Measurements from ENCODE around the gene BLM. TPM values are rescaled to one million over a fixed set of nuclear protein-coding genes. Genes with fewer than 3 reads are reported as not detected.

BLM gene
- total RNA-seq, 1 experiment from 2014 or later = 41.3 TPM

DNA sequence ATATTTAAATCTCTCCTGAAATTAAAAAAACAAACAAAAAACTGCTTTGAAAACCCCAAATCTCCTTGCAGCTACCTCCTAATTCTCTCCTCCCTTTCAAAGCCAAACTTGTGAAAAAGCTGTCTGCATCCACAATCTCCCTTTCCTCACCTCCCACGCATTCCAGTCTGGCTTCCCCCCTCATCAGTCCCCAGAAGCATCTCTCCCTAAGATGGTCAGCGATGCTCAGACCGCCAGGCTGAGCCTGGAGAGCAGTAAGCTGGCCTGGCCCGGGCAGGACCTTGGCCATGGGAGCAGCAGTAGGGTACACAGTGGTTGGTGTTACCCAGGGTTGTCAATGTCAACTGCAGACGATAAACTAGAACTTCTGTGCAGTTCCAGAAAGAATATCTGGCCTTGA is 32.9 kb upstream of the BLM start:
- Histone ChIP-seq H3K4ac (ENCODE audit: low read depth, low read length) (no peak overlapping the region), H3K23ac (ENCODE audit: insufficient read length, low read depth, low read length) (no peak overlapping the region), H3K4me1 (ENCODE audit: insufficient read depth, low read length) (no peaks in the 10 kb centered on the region), H2AFZ (ENCODE audit: low read length) (no peak overlapping the region), H4K91ac (ENCODE audit: insufficient read length, low read depth, low read length) (no peak overlapping the region), H3K4me2 (ENCODE audit: insufficient read depth, insufficient read length, low read length) (no peak overlapping the region), H2BK120ac (ENCODE audit: low read depth, low read length, poor library complexity, severe bottlenecking) (no peak overlapping the region), H2BK5ac (ENCODE audit: insufficient read length, low read length) (no peak overlapping the region), H3K27me3 (ENCODE audit: insufficient read depth, low read length) (no peaks in the 10 kb centered on the region), H3K9ac (ENCODE audit: extremely low read depth, insufficient read length, low read length) (no peak overlapping the region), H2BK15ac (ENCODE audit: low read depth, low read length) (no peak overlapping the region), H4K20me1 (ENCODE audit: control insufficient read depth, insufficient read depth, insufficient read length) (no peaks in the 10 kb centered on the region), H3K23me2 (ENCODE audit: insufficient read length, low read depth, low read length, poor library complexity, severe bottlenecking) (no peaks in the 10 kb centered on the region), H3K9me3 (ENCODE audit: control insufficient read depth, low read depth, low read length) (no peaks in the 10 kb centered on the region), H3K79me2 (ENCODE audit: insufficient read depth, low read length) (no peaks in the 10 kb centered on the region), H3K56ac (ENCODE audit: insufficient read length, low read depth, low read length) (no peak overlapping the region), H3K14ac (ENCODE audit: insufficient read depth, low read length) (no peak overlapping the region), H2AK5ac (ENCODE audit: insufficient read length, low read length) (no peak overlapping the region), H2BK20ac (ENCODE audit: low read depth, low read length, poor library complexity, severe bottlenecking) (no peak overlapping the region), H2BK12ac (ENCODE audit: insufficient read length, low read depth, low read length) (no peak overlapping the region), H3K18ac (ENCODE audit: insufficient read length, low read depth, low read length) (no peak overlapping the region), H3T11ph (ENCODE audit: low read length) (no peak overlapping the region), H3K27ac (ENCODE audit: insufficient read length, low read depth, low read length) (no peak overlapping the region), H4K5ac (ENCODE audit: insufficient read length, low read depth, low read length) (no peak overlapping the region), H4K8ac (replicated peaks; ENCODE audit: insufficient read length, low read depth, low read length) (no peak overlapping the region), H3K79me1 (ENCODE audit: insufficient read depth, low read depth, low read length, poor library complexity, severe bottlenecking) (no peaks in the 10 kb centered on the region)
- DNase-seq = no peak
- Mint-ChIP-seq H3K27me3 (ENCODE audit: low read depth) (no peaks in the 10 kb centered on the region; the same call in 1 of the 2 replicates), H3K9me3 (peaks cover under 1 to 3% of the 10 kb centered on the region in 2 experiments; a peak in 3 of 5 replicates), H3K36me3 (ENCODE audit: insufficient read depth in 1 of 3, low read depth in 3 of 3) (peaks cover 0 to under 1% (median 0%) of the 10 kb centered on the region in 3 experiments; a peak in 1 of 7 replicates), H3K27ac (no peak overlapping the region), H3K4me3 (no peak overlapping the region), H3K4me1 (peaks cover 6 to 7% of the 10 kb centered on the region in 2 experiments; a peak in 3 of 4 replicates)
- whole genome bisulfite sequencing (ENCODE audit: extremely low coverage, insufficient read length, low lambda C conversion rate) = no CpG with 5 or more reads among the region's 5 CpGs
- TF ChIP-seq, protein P1, sequence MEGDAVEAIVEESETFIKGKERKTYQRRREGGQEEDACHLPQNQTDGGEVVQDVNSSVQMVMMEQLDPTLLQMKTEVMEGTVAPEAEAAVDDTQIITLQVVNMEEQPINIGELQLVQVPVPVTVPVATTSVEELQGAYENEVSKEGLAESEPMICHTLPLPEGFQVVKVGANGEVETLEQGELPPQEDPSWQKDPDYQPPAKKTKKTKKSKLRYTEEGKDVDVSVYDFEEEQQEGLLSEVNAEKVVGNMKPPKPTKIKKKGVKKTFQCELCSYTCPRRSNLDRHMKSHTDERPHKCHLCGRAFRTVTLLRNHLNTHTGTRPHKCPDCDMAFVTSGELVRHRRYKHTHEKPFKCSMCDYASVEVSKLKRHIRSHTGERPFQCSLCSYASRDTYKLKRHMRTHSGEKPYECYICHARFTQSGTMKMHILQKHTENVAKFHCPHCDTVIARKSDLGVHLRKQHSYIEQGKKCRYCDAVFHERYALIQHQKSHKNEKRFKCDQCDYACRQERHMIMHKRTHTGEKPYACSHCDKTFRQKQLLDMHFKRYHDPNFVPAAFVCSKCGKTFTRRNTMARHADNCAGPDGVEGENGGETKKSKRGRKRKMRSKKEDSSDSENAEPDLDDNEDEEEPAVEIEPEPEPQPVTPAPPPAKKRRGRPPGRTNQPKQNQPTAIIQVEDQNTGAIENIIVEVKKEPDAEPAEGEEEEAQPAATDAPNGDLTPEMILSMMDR (conservative IDR thresholded peaks at IDR 0.05) = no peak

All from H9 (cell line).